GM19035 (cell line): ENCODE measurements around the gene KLLN.
"Not testable (repeated sequence)": the region's sequence is repeated elsewhere in the genome, so short reads cannot be mapped to it uniquely, and the experiment has no call there.

Source experiments
- ATAC-seq: cut with Tn5 transposase; IDR thresholded peaks from one replicate; pipeline ENCODE4 v1.9.1; 2021; ENCODE audit not compliant: unreplicated experiment

KLLN gene, protein sequence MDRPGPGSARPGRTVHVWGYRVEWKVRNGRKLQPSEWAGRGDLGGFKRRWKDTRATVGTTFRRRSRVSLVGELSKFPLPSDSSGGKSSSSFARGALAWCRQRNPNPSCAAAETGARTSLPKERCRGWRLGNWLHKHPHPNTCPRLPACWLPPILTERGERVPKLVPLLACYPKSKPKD

DNA sequence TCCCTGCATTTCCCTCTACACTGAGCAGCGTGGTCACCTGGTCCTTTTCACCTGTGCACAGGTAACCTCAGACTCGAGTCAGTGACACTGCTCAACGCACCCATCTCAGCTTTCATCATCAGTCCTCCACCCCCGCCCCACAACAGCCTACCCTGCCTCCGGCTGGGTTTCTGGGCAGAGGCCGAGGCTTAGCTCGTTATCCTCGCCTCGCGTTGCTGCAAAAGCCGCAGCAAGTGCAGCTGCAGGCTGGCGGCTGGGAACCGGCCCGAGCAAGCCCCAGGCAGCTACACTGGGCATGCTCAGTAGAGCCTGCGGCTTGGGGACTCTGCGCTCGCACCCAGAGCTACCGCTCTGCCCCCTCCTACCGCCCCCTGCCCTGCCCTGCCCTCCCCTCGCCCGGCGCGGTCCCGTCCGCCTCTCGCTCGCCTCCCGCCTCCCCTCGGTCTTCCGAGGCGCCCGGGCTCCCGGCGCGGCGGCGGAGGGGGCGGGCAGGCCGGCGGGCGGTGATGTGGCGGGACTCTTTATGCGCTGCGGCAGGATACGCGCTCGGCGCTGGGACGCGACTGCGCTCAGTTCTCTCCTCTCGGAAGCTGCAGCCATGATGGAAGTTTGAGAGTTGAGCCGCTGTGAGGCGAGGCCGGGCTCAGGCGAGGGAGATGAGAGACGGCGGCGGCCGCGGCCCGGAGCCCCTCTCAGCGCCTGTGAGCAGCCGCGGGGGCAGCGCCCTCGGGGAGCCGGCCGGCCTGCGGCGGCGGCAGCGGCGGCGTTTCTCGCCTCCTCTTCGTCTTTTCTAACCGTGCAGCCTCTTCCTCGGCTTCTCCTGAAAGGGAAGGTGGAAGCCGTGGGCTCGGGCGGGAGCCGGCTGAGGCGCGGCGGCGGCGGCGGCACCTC is at the start of gene KLLN, which contains the start of gene PTEN:
TSS of gene KLLN (minus strand) at position 481 of the 891 bp plus-strand sequence. CDS start 1,046 bp downstream, outside the sequence.
TSS of gene PTEN (plus strand) at position 573 of the 891 bp plus-strand sequence. CDS start 845 bp downstream, outside the sequence.
- peak; percentile 36 for ATAC-seq

DNA sequence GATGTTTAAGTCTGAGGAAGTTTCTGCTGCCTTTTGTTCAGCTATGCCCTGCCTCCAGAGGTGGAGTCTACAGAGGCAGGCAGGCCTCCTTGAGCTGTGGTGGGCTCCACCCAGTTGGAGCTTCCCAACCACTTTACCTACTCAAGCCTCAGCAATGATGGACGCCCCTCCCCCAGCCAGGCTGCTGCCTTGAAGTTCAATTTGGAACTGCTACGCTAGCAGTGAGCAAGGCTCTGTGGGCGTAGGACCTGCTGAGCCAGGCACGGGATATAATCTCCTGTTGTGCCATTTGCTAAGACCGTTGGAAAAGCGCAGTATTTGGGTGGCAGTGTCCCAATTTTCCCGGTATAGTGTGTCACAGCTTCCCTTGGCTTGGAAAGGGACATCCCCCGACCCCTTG is 40.1 kb upstream of the KLLN start:
- ATAC-seq = not testable (repeated sequence)

DNA sequence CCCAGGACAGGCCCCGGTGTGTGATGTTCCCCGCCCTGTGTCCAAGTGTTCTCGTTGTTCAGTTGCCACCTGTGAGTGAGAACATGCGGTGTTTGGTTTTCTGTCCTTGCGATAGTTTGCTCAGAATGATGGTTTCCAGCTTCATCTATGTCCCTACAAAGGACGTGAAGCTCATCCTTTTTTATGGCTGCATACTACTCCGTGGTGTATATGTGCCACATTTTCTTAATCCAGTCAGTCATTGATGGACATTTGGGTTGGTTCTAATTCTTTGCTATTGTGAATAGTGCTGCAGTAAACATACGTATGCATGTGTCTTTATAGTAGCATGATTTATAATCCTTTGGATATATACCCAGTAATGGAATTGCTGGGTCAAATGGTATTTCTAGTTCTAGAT is 34.6 kb upstream of the KLLN start:
- ATAC-seq = not testable (repeated sequence)

DNA sequence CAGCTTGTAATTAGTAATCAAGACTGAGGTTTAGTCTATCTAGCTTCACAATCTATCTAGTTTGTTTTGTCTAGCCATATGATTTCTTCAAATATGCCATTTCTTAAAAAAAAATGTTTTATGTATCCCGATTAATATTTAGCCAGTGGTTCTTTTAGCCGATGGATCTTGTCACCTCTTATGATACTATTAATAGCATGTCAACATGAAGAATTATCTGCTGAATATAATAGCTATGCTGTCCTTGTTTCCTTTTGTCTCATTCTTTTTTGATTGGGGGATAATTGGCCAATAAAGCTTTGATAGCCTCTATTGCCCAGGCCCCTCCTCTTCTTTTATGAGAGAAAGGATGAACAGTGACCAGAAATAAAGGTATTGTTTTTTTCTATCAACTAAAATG is 32.9 kb upstream of the KLLN start:
- no peak for ATAC-seq

DNA sequence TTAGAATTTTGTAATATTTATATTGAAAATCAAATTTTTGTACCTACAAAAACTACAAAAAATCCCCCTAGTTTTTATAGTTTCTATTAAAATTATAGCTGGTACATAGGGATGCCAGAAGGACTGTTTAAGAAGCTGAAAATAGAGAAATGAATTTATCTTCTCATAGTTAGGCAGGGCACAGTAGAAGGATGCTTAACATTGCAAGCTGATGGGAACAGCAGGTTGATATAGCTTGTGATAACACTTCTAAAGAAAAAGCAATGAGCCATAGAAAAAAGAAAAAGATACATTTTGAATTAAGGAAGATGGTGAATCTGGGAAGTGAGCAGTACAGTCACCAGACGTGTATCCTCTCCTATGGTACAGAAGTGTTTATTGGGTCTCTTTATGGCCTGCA is 32.1 kb upstream of the KLLN start:
- no peak for ATAC-seq

DNA sequence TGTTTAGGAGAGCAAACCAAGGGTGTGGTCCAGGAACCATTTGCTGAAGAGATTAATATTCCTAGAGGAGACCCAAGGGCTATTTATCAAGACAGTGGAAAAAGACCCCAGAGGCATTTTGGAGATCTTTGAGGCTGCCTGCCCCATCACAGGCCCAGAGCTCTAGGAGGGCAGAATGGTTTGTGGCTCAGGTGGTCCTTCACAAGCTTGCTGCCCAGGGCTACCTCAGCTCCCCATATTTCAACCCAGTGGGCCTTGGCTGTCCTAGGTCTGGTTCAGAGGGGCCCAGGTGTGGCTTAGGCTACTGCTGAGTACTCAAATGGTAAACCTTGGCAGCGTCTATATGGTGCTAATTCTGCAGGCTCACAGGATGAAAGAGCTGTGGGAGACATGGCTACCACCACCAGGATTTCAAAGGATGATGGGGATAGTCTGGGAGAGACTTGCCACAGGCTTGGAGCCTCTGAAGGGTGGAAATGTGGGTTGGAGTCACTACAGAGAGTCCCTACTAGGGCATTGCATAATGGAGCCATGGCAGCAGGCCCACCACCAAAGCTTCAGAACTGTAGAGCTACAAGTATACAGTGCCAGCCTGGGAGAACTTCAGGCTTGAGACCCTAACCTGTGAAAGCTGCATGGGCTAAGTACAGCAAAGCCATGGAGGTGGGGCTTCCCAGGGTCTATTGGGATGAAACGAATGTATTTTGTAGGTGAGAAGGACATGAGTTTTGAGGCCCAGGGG is 24.4 kb upstream of the KLLN start:
- no peak for ATAC-seq

DNA sequence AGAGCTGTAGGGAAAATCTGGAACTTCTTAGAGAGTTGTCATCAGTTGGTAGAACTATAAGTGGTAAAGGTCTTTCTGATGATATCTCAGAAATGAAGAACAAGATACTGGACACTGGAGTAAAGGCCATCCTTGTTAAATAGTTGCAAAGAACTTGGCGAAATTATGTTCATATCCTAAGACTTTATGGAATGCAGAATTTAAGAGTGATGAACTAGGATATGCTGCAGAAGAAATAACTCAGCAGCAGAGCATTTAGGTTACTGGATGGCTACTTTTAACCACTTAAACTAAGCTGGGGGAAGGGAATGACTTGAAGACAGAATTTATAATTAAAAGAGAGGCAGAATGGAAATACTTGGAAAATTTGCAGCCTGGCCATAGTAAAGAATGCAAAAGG is 23.8 kb upstream of the KLLN start:
- ATAC-seq = no peak

DNA sequence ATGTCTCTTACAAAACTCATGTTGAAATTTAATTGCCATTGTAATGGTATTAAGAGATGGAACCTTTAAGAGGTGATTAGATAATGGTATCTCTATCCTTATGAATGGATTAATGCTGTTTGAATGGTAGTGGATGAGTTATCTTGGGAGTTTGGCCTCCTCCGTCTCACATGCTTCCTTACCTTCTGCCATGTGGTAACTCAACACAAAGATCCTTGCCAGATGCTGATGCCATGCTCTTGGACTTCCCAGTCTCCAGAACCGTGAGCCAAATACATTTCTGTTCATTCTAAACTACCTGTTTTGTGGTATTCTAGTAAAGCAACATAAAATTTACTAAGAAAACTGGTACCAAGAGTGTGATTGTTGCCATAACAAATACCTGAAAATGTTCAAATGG is 23.3 kb upstream of the KLLN start:
- no peak for ATAC-seq

DNA sequence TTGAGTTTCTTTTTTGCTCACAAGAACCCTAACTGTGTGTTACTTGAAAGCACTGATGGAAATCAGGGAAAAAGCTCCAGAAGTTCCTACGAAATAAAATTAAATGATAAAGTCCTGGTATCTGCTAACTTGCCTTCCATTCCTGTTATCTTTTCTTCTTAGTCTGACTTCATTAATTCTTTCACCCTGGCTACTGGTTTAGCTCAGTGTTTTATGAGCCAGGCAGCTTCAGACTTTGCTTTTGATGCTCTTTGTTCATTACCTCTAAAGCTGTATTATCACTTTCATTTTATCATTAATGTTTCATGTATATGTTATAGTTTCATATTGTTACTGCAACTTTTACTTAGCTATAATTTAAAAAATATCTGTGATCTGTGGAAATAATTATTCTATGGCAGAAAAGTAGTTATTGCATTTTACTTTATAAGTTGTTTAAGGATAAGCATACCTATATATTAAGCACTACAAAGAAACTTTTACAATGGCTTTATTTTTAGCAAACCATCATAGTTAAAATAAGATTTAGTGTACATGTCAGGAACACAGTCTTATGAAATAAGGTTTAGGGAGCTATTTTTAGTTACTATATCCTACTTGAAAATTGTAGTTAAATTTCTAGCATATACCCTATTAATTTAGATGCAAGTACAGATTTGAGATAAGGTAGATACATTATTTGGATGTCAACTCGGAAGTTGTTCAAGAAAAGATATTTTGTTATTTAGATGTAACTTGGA is 19.4 kb upstream of the KLLN start:
- ATAC-seq = no peak

DNA sequence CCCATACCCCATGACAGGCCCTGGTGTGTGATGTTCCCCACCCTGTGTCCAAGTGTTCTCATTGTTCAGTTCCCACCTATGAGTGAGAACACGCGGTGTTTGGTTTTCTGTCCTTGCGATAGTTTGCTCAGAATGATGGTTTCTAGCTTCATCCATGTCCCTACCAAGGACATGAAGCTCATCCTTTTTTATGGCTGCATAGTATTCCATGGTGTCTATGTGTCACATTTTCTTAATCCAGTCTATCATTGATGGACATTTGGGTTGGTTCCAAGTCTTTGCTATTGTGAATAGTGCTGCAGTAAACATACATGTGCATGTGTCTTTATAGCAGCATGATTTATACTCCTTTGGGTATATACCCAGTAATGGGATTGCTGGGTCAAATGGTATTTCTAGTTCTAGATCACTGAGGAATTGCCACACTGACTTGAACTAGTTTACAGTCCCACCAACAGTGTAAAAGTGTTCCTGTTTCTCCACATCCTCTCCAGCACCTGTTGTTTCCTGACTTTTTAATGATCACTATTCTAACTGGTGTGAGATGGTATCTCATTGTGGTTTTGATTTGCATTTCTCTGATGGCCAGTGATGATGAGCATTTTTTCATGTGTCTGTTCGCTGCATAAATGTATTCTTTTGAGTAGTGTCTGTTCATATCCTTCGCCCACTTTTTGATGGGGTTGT is 18.2 kb upstream of the KLLN start:
- not testable (repeated sequence) for ATAC-seq

DNA sequence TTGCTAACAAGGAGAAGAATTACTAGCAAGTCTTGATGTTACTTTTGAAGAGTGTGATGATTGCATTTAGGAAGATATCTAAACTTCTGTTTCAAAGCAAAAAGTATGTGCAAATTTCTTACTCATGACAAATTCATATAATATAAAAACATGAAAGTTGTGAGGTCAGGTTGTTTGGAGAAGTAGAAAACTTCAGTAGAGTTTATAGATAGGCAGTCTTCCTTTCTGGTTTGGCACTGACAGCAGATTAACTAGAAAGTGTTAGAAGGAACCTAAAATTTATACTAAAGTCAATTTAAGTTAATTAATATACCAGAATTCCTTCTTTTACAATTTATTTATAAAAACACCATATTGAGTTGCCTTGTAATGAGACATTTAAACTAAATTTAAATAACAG is 17.0 kb upstream of the KLLN start:
- ATAC-seq = no peak

DNA sequence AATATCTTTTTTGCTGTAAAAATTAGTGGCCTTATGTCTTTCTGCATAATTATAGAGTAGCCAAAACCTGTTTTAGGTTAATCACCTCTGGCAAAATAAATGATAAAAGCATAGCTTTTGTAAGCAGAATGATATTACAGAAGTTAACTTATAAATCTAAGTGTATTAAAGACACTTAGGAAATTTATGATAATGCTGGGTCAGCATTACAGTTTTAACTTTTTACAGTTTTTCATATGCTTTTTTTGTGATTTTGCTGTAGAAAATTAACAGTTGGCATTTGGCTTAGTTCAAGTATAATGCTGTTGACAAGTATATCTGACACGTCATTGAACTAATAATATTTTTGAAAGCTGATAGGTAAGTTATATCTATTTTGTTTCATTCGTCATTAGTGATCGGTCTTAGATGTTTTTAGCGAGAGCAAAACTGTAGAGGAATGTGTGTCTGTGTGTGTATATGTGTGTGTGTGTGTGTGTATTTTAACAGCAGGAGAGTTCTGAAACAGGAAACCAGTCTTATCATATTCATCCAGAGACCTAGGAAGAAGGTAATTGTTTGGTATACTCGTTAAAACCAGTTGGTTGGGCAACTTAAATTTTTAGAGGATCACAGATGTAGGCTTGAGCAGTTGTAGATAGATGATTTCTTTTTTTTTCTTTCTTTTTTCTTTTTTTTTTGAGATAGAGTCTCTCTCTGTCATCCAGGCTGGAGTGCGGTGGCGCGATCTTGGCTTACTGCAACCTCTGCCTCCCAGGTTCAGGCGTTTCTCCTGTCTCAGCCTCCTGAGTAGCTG is 15.5 kb upstream of the KLLN start:
- no peak for ATAC-seq

DNA sequence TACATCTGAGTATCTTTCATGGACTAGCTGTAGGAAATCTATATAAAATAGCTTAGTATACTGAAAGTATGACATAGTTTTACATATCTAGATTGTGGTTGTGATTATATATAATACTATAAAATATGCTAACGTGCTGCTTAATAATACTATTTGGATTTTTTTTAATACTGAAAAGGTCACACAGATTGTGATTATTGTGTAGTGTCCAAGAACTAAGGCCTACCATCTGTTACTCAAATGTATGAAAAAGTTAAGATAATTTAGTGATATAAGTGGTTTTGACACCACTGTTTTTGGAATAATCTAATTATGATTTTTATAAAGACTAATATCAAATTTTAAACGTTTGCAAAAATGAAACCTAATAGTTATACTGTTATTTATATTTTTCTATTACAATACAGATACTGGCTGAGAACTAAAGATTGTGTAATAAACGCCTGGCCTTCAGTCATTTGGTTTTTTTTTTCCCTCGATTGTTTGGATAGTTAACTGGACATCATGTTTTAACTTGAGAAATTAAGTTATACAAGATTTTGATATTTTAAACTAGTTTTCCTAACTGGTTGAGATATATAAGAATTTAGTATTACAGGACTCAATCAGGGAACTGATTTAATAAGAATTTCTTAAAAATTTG is 12.7 kb upstream of the KLLN start:
- no peak for ATAC-seq

DNA sequence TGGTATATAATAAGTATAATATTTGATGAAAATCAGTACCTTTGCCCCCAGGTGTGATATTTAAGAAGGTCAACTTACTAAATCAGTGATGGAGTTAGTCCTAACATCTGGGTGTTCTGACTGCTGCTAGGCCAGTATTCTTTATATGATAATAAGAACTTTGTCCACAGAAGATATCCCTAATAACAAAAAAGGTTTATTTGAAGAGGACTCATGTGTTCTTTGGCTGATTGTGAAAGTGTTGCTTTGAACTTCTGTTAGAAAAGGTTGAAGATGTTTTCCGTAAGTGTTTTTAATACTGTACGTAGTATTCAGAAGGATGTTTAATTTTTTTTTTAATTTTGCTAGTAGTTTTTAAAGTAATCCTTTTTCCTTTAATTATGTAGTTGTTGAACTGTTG is 10.3 kb upstream of the KLLN start:
- no peak for ATAC-seq

DNA sequence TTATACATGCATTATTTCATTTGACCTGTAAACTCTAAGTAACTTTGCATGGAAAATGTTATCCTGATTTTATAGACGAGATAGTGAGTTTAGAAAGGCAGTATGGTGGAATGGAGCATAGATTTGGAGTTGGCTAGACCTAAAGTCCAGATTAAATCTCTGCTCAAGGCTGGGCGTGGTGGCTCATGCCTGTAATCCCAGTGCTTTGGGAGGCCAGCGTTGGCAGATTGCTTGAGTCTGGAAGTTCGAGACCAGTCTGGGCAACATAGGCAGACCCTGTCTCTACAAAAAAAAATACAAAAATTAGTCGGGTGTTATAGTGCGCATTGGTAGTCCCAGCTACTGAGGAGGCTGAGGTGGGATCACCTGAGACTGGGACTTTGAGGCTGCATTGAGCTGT is 9.5 kb upstream of the KLLN start:
- ATAC-seq = no peak

DNA sequence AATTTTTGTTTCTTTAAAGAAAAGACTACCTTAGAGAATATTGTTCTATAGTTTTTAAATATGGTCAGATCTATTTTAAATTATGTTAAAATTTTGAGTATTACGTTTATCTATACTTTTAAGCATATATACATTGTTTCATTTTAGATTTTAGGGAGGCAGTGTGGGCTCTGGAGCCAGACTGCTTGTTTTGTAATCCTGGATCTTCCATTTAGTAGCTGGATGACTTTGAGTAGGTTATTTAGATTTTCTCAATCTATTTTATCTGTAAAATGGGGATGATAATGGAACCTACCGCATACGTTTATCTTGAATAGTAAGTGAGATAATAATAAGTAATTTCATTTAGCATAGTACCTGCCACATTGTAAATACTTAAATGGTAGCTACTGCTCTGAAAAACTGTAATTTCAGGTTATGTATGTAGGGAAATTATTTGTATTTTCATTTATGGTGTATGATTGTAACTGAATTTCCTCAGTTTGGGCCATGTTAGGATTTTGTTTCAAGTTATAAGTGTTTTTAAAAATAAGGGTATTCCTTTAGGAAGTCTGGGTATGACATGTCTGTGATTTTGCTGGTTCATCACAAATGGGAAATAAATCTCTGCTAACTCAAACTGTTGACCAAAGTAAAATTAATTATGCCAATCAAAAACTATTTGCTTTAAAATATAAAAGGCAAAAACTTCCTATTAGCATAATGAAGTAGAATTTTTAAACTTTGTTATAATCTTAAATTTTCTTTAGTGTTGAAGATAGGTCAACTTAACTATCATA is 6.6 kb upstream of the KLLN start:
- ATAC-seq = no peak

DNA sequence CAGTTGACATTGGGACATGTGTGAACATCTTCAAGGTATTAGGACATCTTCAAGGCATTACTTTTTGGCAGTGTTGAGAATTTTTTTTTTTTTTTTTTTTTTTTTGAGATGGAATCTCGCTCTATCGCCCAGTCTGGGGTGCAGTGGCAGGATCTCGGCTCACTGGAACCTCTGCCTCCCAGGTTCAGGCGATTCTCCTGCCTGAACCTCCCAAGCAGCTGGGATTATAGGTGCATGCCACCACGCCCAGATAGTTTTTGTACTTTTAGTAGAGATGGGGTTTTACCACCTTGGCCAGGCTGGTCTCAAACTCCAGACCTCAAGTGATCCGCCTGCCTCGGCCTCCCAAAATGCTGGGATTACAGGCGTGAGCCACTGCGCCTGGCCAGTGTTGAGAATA is 5.8 kb upstream of the KLLN start:
- not testable (repeated sequence) for ATAC-seq

DNA sequence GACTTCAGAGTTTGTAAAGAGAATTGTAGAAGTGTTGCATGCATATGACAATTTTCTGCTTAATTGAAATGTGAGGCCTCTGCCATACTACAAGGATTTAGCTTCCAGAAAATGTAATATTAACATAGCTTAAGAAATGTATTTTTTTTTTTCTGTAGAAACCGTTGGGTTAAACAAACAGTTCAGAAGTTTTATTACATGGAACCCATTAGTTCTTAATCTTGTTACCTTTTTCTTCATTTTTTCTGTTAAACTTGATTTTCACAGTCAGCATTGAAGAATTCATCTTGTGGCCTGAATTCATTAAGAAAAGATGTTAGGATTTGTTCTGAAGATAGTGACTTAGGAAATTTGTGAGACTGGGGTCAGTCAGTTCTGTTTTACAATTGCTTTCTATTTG is 4.9 kb upstream of the KLLN start:
- no peak for ATAC-seq
